GM18868 (cell line): Measurements from ENCODE around the gene IL4R.
A peak's percentile ranks its signal among the peaks of the same experiment; 100 is the strongest.

Source experiments
- ATAC-seq: cut with Tn5 transposase; IDR thresholded peaks from one replicate; pipeline ENCODE4 v1.9.1; 2021; ENCODE audit warnings: mild to moderate bottlenecking, moderate library complexity; ENCODE audit not compliant: unreplicated experiment

IL4R gene

DNA sequence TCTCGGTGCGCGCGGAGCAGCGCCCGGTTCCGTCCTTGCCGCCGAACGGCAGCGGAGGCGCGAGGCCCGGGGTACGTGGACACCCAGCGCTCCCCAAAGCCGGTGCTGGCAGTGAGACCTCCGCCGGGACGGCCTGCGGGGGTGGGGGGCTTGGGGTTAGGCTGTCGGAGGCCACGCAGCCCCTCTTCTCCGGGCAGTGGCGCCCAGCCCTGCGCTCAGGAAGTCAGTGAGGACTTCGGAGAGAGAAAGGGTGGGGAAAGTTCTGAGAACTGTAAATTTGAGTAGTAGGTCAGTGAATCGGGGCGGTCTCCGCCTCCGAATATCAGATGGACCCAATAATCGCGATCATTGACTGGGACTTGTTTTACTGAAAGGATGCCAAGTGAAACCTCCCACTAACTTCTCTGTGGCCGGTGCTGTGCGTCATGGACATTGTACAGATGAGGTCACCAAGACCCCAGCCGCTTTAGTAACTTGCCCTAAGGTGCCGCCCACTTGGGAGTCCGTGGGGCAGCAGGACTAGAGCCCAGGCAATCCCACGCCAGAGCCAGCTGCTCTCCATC, 468 bp downstream of the IL4R start:
- peak; percentile 21 for ATAC-seq

DNA sequence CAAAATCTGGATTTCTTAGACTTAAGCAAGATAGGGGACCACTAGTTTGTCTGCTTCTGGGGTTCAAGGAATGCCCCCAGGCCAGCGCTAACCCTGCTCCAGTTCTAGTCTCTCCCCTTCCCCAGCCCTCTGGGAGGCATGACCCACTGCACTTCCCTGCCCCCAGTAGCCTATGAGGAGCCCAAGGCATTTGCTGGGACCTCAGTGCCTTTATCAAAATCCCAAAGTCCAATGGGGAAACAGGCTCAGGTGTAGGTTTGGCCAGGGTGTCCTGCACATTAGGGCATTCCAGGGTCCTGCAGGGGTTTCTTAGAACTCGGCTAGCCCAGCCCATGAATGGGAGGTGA, 1.2 kb downstream of the IL4R start:
- ATAC-seq, result no peak

GRCh38 chr16:27315333-27316037, 1.7 kb downstream of the IL4R start:
- no peak for ATAC-seq

DNA sequence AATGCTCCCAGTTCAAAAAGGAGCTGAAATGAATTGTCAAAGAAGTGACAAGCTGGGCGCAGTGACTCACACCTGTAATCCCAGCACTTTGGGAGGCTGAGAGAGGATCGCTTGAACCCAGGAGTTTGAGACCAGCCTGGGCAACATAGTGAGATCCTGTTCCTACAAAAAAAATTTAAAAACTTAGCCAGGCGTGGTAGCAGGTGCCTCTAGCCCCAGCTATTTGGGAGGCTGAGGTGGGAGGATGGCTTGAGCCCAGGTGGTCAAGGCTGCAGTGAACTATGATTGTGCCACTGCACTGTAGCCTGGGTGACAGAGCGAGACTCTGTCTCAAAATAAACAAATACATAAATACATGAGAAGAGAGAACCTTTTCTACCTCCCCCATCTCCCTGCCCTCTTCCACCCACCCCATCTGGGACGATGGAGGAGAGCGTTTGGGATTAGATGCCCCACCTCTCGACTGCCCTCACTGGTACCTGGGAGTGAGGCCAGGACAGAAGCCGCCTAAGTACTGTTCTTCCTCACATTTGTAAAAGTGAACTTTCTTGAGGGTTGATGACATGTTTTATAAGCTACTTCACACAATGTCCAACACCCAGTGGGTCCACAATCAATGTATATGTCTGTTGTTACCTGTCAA, 2.4 kb downstream of the IL4R start:
- no peak for ATAC-seq

GRCh38 chr16:27317320-27317719, 3.5 kb downstream of the IL4R start:
- ATAC-seq, result no peak

GRCh38 chr16:27317738-27318391, 4.1 kb downstream of the IL4R start:
- ATAC-seq, result no peak

- peak; percentile 45 for ATAC-seq
These were observed 4.8 kb downstream of the IL4R start for GRCh38 chr16:27318392-27319256.

- ATAC-seq, result no peak
These were observed 5.6 kb downstream of the IL4R start for GRCh38 chr16:27319257-27319965.

DNA sequence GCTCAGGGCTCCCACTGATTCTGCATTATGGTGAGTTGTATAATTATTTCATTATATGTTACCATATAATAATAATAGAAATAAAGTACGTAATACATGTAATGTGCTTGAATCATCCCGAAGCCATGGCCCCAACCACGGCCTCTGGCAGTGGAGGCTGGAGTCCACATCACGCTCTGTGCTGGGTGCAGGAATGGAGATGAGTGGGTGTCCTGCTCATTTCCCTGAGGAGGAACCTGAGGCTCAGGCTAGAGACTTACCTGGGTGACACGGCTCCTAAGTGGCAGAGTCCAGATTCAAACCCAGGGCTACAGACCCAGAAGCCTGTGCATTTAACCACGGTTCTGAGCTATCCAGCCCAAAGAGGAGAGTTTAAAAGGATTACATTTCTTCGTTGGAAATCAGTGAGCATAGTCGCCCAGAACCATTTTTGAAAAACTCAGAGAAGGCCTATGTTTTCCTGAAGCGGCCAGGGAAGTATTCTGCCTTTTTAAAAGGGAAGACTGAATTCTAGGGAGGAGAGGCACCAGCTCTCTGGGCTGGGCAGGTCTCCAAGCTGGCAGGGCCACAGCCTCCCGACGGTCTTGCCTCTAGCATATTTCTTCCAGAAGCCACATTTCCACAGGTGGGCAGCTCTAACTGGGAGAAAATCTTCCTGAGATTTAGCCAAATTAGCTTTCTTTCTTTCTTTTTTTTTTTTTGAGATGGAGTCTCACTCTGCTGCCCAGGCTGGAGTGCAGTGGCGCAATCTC, 6.7 kb downstream of the IL4R start:
- ATAC-seq, result no peak

- no peak for ATAC-seq
These were observed 7.5 kb downstream of the IL4R start for GRCh38 chr16:27321013-27321915.

DNA sequence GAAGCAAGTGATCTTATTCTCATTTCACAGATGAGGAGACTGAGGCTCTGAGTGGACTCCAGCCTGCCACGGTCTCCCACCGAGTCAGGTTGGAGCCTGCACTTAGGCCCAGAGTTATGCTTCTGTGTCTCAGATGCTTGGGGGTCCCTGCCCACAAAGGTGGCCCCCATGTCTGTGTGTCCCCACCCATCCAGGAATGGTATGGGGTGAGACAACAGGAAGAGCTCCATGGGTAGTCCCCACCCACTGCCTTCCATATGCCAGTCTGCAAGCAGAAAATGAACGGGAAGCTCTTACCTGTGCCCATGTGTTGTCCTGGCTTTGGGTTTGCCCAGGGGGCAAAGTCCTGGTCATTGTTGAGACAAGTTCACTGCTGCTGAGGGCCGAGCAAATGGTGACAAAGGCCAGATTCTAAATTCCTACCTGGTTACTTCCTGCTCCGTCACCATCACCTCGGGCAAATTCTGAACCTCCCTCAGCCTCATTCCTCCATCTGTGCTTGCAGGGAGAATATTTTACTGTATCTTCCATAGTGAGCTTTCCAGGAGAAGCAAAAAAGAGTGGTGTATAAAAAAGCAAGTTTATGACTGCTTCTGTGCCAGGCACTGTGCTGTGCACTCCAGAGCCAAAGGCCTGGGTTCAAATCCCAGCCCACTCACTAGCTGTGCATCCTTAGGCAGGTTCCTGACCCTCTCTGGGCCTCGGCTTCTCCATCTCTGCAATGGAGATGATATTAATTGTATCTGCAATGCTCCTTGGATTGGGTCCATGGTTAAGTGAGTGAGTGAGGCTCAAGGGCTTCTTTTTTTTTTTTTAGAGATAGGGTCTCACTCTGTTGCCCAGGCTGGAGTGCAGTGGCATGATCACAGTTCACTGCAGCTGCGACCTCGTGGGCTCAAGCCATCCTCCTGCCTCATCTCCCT, 9.3 kb downstream of the IL4R start:
- ATAC-seq, result no peak

- no peak for ATAC-seq
These were observed 10.2 kb downstream of the IL4R start for GRCh38 chr16:27323781-27324561.

GRCh38 chr16:27324851-27325301, 11.1 kb downstream of the IL4R start:
- no peak for ATAC-seq

DNA sequence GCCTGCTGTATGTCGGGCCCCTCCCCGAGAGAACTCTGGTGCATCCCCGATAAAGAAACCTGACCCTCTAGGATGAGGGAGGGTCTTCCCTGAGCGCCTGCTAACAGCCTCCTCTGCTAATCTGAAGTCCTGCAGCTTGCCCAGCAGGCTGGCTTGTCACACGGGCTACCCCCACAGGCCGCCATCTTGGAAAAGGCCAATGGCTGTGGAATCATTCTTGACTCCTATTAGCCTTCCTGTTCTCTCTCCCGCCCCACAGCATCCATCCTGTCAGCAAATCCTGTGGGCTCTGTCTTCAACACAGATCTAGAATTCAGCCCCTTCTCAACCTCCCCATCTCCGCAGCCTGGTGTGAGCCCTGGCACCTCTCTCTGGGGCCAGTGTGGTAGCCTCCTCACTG, 12.0 kb downstream of the IL4R start:
- no peak for ATAC-seq

GRCh38 chr16:27326251-27326650, 12.5 kb downstream of the IL4R start:
- no peak for ATAC-seq

DNA sequence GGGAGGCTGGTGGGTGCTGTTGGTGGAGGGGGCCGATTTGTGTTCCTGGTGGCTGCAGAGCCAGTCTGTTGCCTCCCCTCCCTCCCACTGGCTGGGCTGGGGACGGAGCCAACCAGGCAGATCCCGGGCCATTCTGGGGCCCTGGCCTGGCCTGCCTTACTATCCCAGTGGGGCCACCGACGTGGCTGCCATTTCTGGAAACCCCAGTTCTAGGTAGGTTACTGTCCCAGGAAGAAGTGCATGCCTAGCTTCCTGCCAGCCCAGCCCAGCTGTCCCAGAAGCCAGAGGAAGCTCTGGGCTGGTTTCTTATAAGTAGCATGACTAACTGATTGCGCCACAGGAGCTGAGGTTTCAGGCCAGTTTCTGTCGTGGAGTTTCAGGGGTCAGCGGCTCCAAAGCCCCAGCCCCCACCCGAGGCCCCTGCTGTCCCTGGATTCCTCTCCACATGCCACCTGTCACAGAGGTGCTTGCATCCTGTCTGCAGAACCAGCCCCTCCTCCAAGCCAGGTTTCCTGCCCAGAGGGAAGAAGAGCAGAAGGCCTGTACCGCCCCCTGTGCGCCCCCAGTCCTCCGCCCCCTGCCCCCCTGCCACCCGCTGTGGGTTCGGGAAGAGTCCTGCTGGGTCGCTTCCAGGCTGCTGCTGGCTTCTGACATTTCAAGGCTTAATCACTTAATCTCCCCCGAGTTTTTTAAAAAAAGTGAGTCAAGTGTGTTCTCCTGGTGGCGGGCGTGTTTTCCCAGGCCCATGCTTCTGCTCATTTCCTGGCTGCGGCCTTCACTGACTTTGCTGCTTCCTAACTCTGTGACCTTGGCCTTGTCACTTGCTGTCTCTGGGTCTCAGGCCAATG, 13.2 kb downstream of the IL4R start:
- no peak for ATAC-seq
